IPS-NIHi7 (cell line): ENCODE results near the gene GNG7.
"Not testable (repeated sequence)": the region's sequence is repeated elsewhere in the genome, so short reads cannot be mapped to it uniquely, and the experiment has no call there.

Source experiments
- DNase-seq: peaks from one replicate; pipeline ENCODE4 v3.0.0; 2012; ENCODE audit warnings: mixed read lengths; ENCODE audit errors: extremely low spot score

GNG7 gene

DNA sequence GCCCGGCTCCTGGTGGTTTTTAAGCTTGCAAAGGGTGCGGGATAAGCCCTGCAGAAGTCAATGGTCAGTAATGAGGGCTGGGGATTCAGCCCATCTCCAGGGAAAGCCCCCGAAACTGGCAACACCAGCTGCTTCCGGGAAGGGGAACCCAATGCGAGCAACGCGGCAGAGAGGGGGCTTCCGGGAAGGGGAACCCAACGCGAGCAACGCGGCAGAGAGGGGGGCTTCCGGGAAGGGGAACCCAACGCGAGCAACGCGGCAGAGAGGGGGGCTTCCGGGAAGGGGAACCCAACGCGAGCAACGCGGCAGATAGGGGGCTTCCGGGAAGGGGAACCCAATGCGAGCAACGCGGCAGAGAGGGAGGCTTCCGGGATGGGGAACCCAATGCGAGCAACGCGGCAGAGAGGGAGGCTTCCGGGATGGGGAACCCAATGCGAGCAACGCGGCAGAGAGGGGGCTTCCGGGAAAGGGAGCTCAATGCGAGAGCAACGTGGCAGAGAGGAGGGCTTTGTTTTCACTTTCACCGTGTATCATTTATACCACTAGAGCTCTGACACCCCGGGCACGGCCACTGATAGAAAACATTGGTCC, 80.0 kb downstream of the GNG7 start:
- not testable (repeated sequence) for DNase-seq

DNA sequence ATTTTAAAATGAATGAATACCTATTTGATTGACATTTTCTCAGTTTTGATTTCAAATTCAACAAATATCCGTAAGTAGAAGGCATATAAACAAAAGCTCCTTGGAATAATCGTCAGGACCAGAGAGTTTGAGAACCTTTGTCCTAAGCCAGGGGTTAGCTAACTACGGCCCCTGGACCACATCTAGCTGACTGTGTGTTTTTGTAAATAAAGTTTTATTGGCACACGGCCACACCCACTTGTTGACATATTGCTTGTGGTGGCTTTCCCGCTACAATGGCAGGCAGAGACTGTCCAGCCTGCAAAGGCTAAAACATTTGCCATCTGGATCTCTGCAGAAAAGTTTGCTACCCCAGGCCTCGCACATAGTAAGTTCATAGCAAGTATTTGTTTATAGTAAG, 83.4 kb downstream of the GNG7 start:
- DNase-seq: no peak

DNA sequence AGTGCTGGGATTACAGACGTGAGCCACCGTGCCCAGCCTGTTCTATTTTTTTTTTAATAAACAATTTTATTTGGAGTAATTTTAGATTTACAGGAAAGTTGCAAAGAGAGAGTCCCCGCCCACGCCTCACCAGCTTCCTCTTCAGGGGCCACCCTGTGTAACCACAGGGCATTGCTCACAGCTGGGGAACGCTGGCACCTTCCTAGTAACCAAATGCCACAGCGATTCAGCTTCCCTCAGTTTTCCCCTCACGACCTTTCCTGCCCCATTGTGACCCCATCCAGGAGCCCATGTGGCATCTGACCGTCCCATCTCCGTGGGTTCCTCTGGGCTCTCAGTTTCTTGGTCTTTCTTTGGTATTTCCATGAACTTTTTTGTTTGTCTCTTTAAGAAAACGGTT, 83.9 kb downstream of the GNG7 start:
- no peak for DNase-seq

DNA sequence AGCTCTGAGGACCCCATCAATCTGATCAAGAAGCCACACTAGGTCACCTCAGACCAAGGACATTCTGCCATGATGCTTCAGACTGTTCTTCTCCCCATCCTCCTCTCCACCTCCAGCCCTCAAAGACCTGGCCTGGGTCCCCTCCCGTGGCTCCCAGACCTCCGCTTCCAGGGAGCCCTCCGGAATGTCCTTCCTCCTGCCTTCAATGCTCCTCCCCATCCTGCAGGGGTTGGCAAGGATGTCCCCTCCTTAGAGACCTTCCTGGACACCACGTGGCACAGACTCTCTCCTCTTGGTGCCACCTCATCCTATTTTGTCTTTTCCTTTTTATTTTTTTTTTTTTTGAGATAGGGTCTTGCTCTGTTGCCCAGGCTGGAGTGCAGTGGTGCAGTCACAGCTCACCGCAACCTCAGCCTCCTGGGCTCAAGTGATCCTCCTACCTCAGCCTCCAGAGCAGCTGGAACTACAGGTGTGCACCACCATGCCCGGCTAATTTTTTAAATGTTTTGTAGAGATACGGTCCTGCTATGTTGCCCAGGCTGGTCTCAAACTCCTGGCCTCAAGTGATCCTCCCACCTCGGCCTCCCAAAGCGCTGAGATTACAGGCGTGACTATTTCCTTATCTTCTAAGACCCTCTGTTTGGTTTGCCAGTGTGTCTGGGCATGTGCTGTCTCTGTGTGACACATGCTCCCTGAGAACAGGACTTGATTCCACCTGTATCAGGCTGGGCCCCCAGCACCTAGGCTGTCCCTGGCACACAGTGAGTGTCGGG, 84.9 kb downstream of the GNG7 start:
- no peak for DNase-seq

DNA sequence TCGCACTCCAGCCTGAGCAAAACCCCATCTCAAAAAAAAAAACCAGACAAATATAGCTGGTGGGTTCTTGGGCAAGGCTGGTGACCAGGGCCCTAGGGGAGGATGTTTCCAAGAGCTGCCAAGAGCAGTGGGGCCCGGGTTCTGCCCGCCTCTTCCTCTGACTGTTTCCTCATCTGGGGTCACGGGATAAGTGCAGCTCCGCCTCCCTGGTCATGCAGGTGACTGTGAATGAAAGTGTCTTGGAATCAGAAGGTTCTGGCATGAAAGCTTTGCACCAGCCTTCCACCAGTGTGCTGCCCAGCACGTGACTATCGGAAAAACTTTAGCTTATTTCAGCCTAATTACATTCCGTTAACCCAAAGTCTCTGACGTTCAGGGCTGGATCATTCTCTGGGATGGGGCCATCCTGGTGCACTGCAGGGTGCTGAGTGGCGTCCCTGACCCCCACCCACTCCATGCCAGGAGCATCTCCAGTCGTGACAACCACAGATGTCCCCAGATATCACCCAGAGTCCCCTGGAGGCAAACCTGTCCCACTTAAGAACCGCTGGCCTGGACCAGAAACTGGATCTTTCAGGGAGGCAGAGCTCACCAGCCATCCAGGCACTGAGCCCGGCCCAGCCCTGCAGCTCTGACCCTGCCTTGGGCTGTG, 85.6 kb downstream of the GNG7 start:
- DNase-seq: no peak

DNA sequence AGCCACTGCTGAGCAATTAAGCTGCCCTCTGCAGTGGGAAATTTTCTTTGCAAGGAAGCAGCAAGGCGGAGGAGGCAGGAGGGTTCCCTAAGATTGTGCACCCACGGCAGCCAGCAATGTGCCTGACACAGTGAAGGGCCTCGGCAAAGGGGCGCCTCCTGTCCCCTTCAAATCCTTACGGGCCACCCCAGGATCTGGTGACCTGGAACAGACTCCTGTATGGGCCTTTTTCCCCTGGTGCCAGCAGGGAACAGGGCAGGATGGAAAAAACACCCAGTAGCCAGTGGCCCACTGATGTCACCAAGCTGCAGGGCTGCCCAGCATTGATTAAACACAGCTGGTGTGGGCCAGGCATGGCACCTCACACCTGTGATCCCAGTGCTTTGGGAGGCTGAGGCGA, 86.7 kb downstream of the GNG7 start:
- no peak for DNase-seq

DNA sequence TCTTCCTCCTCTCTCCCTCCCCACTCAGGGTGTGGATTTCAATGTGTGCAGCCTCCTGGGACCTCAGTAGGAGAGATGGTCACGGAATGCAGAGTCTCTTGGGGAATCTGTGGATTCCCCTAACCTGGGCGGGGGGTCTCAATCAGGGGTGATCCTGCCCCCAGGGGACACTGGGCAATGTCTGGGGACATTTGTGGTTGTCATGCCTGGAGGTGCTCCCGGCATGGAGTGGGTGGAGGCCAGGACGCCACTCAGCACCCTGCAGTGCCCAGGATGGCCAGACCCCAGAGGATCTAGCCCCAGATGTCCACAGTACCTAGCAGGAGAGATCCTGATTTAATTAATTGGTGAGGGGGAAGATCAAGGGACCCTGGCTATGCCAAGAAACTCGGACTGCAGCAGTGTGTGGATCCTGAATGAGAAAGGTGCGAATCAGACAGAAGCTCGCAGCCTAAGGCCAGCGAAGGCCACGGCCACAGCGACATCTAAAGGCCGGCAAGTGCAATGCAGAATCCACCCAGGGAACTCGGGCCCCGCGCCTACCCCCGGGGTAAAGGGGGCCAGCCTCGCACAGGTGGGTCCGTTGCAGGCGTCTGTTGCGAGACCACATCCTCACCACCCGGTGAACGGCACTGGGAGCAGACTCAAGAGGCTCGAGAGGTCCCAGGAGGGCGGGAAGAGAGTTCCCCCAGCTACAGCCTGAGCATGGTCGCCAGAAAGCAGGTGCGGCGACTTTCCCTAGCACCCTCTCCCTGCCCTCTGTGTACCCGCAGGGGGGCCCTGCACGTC, 88.8 kb downstream of the GNG7 start:
- DNase-seq: peak; percentile 77

DNA sequence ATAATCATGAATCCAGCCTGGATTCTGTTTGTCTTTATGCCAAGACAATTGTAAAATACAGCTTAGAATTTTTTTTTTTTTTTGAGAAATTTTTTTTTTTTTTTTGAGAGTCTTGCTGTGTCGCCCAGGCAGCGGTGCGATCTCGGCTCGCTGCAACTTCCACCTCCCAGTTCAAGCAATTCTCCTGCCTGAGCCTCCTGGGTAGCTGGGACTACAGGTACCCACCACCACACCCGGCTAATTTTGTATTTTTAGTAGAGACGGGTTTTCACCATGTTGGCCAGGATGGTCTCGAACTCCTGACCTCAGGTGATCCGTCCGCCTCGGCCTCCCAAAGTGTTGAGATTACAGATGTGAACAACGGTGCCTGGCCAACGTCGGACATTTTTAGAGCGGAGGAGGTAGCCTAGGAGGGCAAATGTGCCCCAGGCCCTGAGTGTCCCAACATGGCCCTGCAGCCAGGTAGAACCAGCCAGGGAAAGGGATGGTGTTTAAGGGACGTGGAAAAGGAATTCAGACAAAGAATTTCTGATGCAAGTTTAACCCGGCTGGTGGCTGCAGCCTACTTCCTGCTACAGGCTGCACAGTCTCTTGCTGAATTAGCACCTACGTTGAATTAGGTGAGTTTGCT, 89.8 kb downstream of the GNG7 start:
- no peak for DNase-seq

DNA sequence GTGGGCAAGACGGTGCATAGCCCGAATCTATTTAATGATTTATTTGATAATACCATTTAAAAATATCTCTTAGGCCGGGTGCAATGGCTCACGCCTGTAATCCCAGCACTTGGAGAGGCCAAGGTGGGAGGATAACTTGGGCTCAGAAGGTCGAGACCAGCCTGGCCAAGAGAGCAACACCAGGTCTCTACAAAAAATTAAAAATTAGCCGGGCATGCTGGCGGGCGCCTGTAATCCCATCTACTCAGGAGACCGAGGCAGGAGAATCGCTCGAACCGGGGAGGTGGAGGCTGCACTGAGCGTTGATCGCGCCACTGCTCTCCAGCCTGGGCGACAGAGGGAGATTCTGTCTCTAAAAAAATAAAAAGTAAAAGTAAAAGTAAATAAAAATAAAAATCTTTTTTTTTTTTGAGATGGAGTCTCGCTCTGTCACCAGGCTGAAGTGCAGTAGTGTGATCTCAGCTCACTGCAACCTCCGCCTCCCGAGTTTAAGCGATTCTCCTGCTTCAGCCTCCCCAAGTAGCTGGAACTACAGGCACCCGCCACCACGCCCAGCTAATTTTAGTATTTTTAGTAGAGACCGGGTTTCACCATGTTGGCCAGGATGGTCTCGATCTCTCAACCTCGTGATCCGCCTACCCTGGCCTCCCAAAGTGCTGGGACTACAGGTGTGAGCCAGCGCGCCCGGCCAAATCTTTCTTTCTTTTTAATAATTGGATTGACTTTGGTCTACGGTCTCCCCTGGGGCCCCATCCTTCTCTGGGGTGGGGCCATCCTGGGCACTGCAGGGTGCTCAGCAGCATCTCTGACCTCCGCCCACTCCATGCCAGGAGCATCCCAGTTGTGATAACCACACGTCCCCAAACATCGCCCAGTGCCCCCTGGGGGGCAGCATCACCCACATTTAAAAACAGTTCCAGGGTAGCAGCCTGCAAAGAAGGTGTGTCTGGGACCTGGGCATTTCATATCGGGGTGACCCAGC, 90.7 kb downstream of the GNG7 start:
- no peak for DNase-seq

DNA sequence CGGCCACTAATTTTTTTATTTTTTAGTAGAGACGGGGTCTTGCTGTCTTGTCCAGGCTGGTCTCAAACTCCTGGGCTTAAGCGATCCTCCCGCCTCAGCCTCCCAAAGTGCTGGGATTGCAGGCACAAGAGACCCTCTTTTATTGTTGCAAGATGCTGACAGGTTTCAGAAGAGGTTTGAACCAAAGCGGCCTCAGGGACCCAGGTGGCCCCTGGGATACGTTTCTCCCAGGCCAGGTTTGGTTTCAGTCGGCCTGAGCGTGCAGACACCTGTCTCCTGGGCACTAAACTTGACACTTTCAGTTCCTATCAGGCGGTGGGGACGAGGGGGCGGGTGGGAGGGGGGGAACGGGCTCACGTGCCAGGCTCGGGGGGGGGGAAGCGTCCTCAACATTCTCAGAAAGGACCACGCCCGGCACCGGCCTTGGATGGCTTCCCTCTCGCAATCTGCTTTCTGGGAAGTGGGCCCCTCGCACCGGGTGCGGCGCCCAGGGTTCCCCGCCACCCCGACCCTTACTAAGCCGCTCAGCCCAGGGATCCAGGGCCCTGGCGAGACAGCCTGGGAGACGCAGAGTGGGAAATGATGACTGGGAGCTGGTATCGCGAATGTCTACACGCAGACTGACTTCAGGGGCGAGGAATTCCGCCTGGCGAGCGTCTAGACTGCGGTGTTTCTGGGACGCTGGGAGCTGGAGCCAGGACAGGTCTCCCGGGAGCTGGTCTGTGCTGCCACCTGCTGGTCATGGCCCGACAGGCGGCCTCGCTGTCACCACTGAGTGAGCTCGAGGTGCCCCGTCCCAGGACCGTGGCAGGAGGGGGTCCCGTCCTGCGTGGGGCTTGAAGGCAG, 91.6 kb downstream of the GNG7 start:
- peak; percentile 87 for DNase-seq

DNA sequence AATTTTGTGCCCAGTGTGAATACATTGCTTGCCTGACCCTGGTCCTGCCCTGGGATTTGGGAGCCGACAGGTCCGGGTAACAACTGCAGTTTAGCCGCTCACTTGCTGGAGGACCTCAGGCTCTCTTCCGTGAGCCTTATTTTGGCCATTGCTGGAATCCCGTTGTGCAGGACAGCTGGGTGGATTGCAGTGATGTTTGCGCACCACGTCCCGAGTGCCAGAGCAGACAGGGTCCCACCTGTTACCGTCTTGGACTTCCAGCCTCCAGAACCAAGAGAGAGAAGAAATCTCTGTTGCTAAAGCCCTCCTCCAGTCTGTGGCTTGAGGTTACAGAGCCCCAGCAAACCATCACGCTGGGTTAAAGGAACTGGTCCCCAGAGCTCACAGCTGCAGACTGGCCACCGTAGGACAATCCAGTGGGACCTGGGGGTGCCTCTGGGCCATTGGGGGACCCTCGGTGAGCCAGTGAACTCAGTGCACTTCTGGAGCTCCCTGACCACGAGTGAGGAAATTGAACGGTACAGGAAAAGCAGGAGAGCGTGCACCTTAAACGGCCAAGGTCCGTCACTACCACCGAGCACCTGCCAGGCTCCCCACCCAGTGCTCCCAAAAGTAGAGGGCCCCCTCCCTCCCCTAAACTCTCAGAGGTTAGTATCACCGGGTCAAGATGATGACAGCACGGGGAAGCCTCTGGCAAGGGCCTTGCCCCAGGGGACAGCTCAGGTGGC, 92.9 kb downstream of the GNG7 start:
- no peak for DNase-seq

DNA sequence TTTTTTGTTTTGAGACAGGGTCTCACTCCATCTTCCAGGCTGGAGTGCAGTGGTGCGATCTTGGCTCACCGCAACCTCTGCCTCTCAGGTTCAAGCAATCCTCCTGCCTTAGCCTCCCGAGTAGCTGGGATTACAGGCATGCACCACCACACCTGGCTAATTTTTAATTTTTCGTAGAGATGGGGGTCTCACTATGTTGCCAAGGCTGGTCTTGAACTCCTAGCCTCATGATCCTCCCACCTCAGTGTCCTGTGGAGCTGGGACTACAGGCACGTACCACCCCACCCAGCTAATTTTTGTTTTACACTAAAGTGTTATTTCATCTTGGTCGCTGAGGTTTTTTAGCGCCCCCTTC, 93.5 kb downstream of the GNG7 start:
- DNase-seq: not testable (repeated sequence)

DNA sequence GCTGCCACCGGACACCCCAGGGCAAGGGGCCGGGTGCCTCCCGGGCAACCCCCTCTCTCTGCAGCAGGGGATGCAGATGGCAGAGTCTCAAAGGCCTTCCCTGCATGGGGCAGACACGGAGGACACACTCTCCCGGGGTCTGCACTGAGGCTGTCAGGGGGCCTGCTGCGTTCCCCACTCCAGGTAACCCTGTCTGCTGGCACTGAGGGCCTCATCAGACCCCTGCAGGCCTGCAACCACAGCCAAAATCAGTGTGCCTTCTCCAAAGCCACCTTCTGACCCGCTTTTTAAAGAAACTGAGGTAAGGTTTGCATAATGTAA, 93.9 kb downstream of the GNG7 start:
- no peak for DNase-seq

DNA sequence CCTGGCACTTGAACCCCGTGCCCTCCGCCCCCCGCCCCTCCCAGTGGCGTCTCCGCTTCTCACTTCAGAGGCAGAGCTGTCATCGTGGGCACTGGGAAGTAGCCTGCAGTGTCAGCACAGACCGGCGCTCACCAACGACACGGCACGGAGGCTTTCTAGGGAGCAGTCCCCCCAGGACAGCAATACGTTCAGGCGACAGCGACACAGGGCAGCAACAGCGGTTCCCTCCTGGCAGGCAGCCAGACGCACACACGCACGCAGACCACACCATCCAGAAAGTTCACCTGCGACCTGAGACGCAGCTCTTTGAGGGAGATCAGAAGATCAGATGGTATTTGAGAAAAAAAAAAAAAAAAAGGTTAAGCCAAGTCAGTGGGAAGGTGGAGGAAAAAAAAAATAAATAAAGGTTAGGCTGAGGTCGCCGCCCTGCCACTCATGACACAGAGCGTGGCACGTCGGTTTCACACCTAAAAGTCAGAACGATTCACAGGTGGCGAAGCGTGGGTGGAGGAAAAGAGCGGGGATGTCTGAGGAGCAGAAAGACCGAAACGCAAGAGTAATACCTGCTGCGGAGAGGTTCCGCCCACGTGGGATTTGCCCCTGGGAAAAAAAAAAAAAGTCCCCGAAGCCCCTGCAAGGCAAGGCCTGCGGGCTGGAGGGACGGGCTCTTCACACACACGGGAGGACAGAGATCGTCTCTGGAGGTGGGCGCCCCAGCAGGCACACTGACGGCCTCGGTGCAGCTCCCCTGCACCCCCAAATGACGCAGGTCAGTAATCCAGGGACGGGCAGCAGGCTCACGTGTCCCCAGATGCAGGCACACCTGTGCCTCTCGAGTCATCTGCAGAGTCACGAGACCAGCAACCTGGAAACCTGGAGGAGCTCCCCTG, 94.5 kb downstream of the GNG7 start:
- no peak for DNase-seq

DNA sequence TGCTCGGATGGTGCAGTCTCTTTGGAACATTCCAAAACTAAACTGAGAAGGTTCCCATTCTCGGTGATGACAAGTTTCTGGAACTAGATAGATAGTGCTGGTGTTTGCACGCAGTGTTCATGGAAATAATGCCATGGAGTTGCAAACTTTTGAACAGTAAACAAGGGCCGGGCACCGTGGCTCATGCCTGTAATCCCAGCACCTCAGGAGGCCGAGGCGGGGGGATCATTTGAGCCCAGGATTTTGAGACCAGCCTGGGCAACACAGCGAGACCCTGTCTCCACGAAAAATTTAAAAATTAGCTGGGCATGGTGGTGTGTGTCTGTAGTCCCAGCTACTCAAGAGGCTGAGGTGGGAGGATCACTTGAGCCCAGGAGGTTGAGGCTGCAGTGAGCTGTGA, 95.7 kb downstream of the GNG7 start:
- not testable (repeated sequence) for DNase-seq

DNA sequence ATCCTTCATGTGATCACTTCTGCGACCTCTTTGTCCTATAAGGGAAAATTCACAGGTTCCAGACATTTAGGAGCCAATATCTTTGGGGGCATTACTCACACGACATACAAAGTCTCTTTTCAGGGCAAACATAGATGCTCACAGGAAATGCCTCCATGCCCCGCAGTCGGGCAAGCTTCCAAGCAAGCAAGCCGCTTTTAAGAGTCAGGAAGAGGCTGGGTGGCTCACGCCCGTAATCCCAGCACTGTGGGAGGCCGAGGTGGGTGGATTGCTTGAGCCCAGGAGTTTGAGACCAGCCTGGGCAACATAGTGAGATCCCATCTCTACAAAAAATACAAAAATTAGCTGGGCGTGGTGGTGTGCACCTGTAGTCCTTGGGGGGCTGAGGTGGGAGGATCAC, 96.6 kb downstream of the GNG7 start:
- not testable (repeated sequence) for DNase-seq

DNA sequence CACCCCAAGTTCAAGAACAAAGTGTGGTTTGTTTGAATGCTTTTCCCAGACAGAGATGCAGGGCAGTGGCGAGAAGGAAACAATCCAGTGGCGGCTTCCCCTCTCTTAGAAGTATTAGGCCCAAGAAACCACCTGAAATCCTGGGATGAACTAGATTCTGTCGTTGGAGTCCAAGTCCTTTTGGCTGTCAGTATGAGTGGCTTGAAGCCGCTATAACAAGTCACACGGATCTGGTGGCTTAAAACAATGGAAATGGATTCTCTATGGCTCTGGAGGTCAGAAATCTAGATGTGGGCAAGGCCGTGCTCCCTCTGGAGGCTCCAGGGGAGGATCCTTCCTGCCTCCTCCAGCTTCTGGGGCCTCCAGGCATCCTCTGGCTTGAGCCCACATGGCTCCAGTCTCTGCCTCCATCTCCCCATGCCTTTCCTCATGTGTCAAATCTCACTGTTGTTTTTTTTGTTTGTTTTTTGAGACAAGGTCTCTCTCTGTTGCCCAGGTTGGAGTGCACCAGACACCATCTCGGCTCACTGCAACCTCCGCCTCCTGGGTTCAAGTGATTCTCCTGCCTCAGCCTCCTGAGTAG, 97.7 kb downstream of the GNG7 start:
- no peak for DNase-seq

DNA sequence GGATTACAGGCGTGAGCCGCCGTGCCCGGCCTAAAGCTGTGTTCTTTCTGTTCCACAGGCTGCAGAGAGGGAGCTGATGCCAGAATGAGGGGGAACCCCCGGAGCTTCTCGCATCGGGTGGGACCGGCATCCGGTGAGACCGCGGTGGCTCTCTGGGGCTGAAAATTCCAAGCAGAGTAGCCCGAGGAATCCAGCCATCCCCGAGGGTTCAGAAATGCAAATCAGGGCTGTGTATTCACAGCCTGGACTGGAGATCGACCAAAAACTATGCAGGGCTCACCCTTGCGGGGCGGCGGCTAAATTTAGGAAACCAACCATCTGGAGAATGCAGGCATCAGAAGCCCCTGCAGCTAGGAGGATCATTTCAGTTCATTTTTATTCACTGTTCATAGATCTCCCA, 99.2 kb downstream of the GNG7 start:
- DNase-seq: no peak
